ENCODE data around the gene TRPM3.

Gene TRPM3

DNA sequence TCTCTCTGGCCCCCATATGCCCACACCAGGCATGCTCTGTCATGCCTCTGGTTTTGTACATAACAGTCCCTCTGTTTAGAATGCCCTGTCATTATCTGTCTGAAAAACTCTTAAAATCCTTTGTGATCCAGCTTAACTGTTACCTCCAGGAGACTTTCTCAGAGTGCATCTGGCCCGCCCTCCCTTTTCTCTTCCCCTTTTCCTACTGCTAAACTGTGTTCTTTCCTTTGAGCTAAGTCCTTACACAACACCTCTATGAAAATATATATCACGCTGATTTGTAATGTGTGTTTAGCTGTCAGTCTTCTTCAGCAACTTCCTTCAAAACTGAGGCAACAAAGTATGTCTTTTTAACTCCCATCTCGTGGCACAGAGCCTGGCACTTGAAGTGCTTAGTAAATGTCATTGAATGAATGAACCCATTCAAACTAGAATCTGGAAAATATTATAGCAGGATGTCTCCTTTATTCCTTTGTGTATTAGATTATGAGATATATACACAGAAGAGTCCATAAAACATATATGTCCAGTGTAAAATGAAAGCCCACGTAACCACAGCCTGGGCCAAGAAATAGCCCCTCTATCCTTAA, 540.7 kb downstream of the TRPM3 start:
- Histone ChIP-seq H3K4me3 (ENCODE audit: low read depth, low read length) (no peak overlapping the region), H3K36me3 (replicated peaks) (no peaks in the 10 kb centered on the region), H3K27me3 (replicated peaks) (no peaks in the 10 kb centered on the region), H3K27ac (no peak overlapping the region)
- no peak for DNase-seq
- TF ChIP-seq, protein P1, sequence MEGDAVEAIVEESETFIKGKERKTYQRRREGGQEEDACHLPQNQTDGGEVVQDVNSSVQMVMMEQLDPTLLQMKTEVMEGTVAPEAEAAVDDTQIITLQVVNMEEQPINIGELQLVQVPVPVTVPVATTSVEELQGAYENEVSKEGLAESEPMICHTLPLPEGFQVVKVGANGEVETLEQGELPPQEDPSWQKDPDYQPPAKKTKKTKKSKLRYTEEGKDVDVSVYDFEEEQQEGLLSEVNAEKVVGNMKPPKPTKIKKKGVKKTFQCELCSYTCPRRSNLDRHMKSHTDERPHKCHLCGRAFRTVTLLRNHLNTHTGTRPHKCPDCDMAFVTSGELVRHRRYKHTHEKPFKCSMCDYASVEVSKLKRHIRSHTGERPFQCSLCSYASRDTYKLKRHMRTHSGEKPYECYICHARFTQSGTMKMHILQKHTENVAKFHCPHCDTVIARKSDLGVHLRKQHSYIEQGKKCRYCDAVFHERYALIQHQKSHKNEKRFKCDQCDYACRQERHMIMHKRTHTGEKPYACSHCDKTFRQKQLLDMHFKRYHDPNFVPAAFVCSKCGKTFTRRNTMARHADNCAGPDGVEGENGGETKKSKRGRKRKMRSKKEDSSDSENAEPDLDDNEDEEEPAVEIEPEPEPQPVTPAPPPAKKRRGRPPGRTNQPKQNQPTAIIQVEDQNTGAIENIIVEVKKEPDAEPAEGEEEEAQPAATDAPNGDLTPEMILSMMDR (IDR thresholded peaks at IDR 0.05; ENCODE audit: low read depth, low read length, missing control alignments) = no peak
- in situ Hi-C loops (cut with HindIII; ENCODE audit: low pct_ligation_motif_present, low sequenced_read_pairs) = loop anchor here (25.0 kb wide), 1 partner anchor 168 kb away; the partner anchor contains the start of gene KLF9

DNA sequence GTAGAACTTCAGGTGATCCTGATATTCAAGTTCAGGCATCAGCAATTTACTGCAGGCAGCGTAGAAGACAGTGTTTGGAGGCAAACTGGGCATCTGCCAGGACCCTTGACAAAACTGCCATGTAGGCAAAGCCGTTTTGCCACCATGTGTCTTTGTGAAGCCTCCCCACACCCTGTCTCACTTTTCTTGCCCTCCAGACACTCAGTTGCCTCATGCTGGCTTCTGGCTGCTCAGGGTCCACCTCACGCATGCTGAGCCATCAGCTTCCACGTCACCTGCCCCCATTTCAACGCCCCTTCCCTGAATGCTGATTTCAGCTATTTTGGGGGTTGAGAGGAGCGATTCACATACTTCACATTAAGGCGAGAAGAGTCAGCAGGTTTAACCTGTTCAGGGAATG, 541.7 kb downstream of the TRPM3 start:
- Histone ChIP-seq H3K27me3 (replicated peaks) (no peaks in the 10 kb centered on the region), H3K4me3 (ENCODE audit: low read depth, low read length) (no peak overlapping the region), H3K36me3 (replicated peaks) (no peaks in the 10 kb centered on the region), H3K27ac (no peak overlapping the region)
- DNase-seq = no peak
- TF ChIP-seq, protein P1 (IDR thresholded peaks at IDR 0.05; ENCODE audit: low read depth, low read length, missing control alignments) = no peak
- in situ Hi-C loops (cut with HindIII; ENCODE audit: low pct_ligation_motif_present, low sequenced_read_pairs) = loop anchor here (25.0 kb wide), 1 partner anchor 167 kb away; the partner anchor contains the start of gene KLF9

DNA sequence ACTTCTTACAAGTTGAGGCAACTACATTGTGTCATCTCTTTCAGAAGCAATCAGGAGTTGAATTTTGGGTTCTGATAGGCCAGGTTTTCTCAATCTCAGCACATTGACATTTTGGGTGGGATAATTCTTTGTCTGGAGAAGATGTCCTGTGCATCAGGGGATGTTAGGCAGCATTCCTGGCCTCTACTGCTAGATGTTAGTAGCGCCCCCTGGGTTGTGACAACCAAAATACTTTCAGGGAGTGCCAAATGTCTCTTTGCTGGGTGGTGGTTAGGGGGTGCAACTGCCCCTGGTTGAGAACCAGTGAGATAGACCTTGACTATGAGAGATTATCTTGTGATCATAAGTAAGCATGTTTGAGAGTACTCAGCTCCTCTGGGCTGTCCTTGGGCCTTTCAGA, 542.7 kb downstream of the TRPM3 start:
- TF ChIP-seq, protein P1 (IDR thresholded peaks at IDR 0.05; ENCODE audit: low read depth, low read length, missing control alignments) = peak; percentile 19
- H3K36me3 ChIP-seq (replicated peaks) = no peaks in the 10 kb centered on the region
- in situ Hi-C loops (cut with HindIII; ENCODE audit: low pct_ligation_motif_present, low sequenced_read_pairs) = loop anchor here (25.0 kb wide), 1 partner anchor 166 kb away; the partner anchor contains the start of gene KLF9
- no peak overlapping the region for H3K4me3 ChIP-seq (ENCODE audit: low read depth, low read length)
- no peak for DNase-seq
- H3K27ac ChIP-seq = no peak overlapping the region
- no peaks in the 10 kb centered on the region for H3K27me3 ChIP-seq (replicated peaks)

DNA sequence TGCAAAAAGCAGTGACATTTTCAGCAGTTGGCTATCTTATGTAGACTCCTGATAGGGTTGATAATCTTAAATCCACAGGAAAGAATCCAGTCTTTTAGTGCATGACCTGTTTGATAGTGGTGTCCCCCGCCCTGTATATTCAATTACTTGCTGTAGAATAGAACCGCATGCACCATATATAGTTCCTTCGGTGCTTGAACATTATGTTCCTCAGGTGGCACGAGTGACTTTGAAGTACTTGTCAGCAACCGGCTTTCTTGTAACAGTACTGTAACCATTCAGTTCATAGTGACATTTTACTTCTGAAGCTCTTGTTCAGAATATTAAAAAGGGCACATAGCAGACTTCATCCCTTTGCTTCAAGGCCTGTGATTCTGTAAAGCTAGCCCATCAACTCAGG, 543.8 kb downstream of the TRPM3 start:
- Histone ChIP-seq H3K27me3 (replicated peaks) (no peaks in the 10 kb centered on the region), H3K27ac (no peak overlapping the region), H3K4me3 (ENCODE audit: low read depth, low read length) (no peak overlapping the region), H3K36me3 (replicated peaks) (no peaks in the 10 kb centered on the region)
- TF ChIP-seq, protein P1 (IDR thresholded peaks at IDR 0.05; ENCODE audit: low read depth, low read length, missing control alignments) = no peak
- in situ Hi-C loops (cut with HindIII; ENCODE audit: low pct_ligation_motif_present, low sequenced_read_pairs) = loop anchor here (25.0 kb wide), 1 partner anchor 165 kb away; the partner anchor contains the start of gene KLF9
- no peak for DNase-seq

DNA sequence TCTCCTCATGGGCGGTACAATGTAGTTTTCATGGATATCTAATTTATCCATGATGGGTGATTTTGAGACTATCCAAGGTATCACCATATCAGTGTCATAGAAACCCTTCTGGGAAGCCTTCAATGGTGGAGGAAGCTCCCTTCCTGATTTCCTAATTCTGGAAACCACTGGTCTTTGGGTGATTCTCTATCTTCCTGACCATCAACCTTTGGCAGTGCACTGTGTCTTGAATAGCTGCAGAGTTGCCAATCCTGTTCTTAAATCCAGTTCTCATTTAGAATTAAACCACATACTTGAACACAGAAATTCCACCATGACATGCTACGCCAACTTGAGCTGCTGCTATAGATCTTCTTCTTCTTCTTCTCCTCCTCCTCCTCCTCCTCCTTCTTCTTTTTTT, 545.3 kb downstream of the TRPM3 start:
- H3K36me3 ChIP-seq (replicated peaks) = no peaks in the 10 kb centered on the region
- DNase-seq = no peak
- TF ChIP-seq, protein P1 (IDR thresholded peaks at IDR 0.05; ENCODE audit: low read depth, low read length, missing control alignments) = no peak
- no peaks in the 10 kb centered on the region for H3K27me3 ChIP-seq (replicated peaks)
- H3K4me3 ChIP-seq (ENCODE audit: low read depth, low read length) = no peak overlapping the region
- in situ Hi-C loops (cut with HindIII; ENCODE audit: low pct_ligation_motif_present, low sequenced_read_pairs) = loop anchor here (25.0 kb wide), 1 partner anchor 164 kb away; the partner anchor contains the start of gene KLF9
- H3K27ac ChIP-seq = no peak overlapping the region
